ENCODE measurements around the gene TEAD1. TPM values are rescaled to one million over a fixed set of nuclear protein-coding genes. Genes with fewer than 3 reads are reported as not detected.

The TEAD1 gene
- total RNA-seq, 6 experiments from 2014 or later, result 218 to 252 (median 227) TPM

DNA sequence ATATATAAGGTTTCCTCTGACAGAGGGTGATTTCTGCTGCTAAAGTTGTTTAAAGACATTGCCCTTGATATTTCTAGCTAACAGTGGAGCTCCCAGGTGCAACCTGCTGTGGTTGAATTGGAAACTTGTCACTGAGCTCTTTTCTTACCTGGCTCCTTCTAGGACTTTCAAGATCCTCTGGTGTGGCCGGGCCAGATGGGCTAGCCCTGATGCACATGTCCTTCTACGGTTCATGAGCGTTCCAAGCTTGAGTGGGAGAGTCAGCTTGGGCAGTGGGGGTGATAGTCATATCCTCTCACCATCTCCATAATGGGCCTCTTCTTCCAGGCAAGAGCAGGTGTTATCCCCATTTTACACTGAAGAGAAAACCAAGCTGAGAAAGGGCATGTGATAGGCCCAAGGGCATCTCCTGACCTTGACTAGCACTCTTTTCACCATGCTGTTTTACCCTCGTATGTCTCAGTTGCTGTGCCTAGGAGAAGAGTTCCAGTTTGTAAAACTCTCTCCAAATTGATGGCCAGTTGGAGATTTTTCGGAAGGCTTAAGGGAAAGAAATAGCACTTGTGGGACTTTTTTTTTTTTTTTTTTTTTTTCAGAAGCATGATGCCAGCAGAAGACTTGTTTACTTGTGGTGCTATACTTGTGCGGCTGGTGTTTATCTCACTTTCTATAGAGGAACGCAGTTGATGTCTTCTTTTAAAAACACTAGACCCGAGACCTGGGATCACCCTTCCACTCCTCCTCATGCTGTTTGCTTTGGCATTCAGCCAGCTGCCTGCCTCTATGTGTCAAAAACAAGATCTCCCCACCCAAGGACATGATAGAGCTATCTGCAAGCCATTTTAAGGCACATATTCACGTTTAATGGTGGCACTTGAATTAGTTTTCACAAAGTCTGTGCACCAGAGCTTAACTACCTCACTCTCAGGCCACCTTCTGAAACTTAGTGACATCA lies 32.6 kb downstream of the TEAD1 start:
- Mint-ChIP-seq H3K27me3 (ENCODE audit: insufficient read depth) (peaks cover 2% of the 10 kb centered on the region; the same call in 1 of the 2 replicates), H3K36me3 (ENCODE audit: low read depth) (peaks cover 48% of the 10 kb centered on the region), H3K4me1 (ENCODE audit: low read depth) (peaks cover 88% of the 10 kb centered on the region), H3K4me3 (no peak overlapping the region), H3K9me3 (no peaks in the 10 kb centered on the region), H3K27ac (peak overlapping the region; percentile 28; the same call in 1 of the 2 replicates)
- TF ChIP-seq, protein P1, sequence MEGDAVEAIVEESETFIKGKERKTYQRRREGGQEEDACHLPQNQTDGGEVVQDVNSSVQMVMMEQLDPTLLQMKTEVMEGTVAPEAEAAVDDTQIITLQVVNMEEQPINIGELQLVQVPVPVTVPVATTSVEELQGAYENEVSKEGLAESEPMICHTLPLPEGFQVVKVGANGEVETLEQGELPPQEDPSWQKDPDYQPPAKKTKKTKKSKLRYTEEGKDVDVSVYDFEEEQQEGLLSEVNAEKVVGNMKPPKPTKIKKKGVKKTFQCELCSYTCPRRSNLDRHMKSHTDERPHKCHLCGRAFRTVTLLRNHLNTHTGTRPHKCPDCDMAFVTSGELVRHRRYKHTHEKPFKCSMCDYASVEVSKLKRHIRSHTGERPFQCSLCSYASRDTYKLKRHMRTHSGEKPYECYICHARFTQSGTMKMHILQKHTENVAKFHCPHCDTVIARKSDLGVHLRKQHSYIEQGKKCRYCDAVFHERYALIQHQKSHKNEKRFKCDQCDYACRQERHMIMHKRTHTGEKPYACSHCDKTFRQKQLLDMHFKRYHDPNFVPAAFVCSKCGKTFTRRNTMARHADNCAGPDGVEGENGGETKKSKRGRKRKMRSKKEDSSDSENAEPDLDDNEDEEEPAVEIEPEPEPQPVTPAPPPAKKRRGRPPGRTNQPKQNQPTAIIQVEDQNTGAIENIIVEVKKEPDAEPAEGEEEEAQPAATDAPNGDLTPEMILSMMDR (IDR thresholded peaks at IDR 0.05), result no peak
- DNase-seq, result no peak

DNA sequence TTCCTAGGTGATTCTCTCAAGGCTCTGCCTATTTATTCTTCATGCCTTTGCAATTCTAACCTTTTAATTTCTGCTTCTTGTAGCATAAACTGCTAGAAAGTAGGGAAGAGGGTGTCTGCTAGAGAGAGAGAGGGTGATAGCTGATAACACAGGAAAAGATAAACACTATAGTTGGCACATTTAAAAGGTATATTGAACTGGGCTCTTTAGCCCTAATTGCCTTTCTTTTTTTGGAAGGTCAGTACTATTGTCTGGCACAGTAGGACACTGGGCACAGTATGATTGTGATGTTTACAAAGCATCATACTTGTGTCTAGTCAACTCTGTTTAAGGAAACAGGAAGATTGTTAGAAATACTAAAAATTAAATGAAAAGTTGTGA lies 33.3 kb downstream of the TEAD1 start:
- peaks cover 88% of the 10 kb centered on the region for H3K4me1 Mint-ChIP-seq (ENCODE audit: low read depth)
- no peak for DNase-seq
- H3K27ac Mint-ChIP-seq, result no peak overlapping the region
- peaks cover 2% of the 10 kb centered on the region; the same call in 1 of the 2 replicates for H3K27me3 Mint-ChIP-seq (ENCODE audit: insufficient read depth)
- H3K9me3 Mint-ChIP-seq, result no peaks in the 10 kb centered on the region
- H3K4me3 Mint-ChIP-seq, result no peak overlapping the region
- TF ChIP-seq, protein P1 (IDR thresholded peaks at IDR 0.05), result no peak
- peaks cover 48% of the 10 kb centered on the region for H3K36me3 Mint-ChIP-seq (ENCODE audit: low read depth)

DNA sequence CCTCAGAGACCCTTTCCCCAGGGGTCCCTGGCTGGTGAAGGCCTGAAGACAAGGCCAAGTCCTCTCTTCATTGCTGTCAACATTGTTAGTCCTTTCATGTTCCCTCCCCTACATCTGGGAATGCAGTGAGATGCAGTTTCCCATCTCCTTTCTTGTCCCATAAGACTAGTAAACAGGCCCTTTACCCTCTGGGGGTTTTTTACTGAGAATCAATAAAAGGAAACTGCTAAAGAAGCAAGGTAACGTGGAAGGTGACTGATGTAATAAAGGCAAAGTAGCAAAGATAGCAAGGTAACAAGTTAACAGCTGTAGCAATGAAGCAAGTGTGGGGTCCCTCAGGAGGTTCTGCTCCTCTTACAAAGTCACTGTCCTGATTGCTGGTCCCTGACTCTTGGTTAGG lies 37.3 kb downstream of the TEAD1 start:
- no peak for DNase-seq
- Mint-ChIP-seq H3K4me1 (ENCODE audit: low read depth) (peaks cover 85% of the 10 kb centered on the region), H3K27ac (peak overlapping the region; percentile 73), H3K9me3 (no peaks in the 10 kb centered on the region), H3K36me3 (ENCODE audit: low read depth) (peaks cover 40% of the 10 kb centered on the region), H3K27me3 (ENCODE audit: insufficient read depth) (peaks cover 7% of the 10 kb centered on the region; the same call in 1 of the 2 replicates), H3K4me3 (no peak overlapping the region)
- TF ChIP-seq, protein P1 (IDR thresholded peaks at IDR 0.05), result no peak

DNA sequence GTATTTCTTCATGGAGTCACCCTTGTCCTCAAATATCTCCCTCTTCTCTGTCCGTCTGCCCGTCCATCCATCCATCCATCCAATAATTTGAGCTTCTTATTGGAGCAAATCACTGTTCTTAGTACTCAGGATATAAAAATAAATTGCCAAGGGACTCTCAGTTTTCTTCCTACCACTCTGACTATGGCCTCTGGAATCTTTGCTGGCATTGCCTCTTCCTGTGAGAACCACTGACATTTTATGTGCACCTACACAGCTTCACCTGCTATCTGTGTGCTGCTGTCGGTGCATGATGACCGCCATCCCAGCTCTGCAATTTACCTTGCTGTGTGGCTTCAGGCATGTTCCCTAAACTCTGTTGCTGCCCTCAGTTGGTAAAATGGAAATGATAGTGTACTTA lies 37.9 kb downstream of the TEAD1 start:
- Mint-ChIP-seq H3K36me3 (ENCODE audit: low read depth) (peaks cover 41% of the 10 kb centered on the region), H3K9me3 (no peaks in the 10 kb centered on the region)

DNA sequence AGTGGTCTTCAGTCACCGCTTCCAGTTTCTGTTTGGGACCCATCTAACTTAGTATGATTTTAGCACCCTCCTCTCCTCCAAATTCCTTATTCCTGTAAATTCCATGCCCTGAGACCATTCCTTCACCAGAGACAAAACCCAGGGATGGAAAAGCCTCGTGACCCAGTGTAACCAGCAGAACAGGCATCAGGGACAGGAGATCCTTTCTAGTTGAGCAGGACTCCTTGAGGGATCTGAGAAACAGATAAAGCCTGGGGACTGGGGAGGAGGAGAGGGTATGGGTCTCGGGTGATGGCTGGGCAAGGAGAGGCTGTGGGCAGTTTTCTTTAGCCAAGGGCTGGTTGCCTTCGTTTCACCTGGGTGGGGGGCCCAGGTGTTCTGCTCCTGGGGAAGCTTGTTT lies 40.9 kb downstream of the TEAD1 start:
- H3K36me3 Mint-ChIP-seq (ENCODE audit: low read depth), result peaks cover 25% of the 10 kb centered on the region
- H3K4me1 Mint-ChIP-seq (ENCODE audit: low read depth), result peaks cover 96% of the 10 kb centered on the region
- H3K9me3 Mint-ChIP-seq, result no peaks in the 10 kb centered on the region
- H3K4me3 Mint-ChIP-seq, result no peak overlapping the region
- H3K27ac Mint-ChIP-seq, result 0 out of 2 replicates have a peak overlapping the region, but pooled peaks have one; percentile 25
- TF ChIP-seq, protein P1 (IDR thresholded peaks at IDR 0.05), result no peak
- no peak for DNase-seq
- peaks cover 7% of the 10 kb centered on the region; the same call in 1 of the 2 replicates for H3K27me3 Mint-ChIP-seq (ENCODE audit: insufficient read depth)

More for the DNA sequence above, 37.9 kb downstream of the TEAD1 start:
- DNase-seq, result no peak
- Mint-ChIP-seq H3K4me1 (ENCODE audit: low read depth) (peaks cover 85% of the 10 kb centered on the region), H3K27me3 (ENCODE audit: insufficient read depth) (peaks cover 7% of the 10 kb centered on the region; the same call in 1 of the 2 replicates), H3K27ac (peak overlapping the region; percentile 22), H3K4me3 (no peak overlapping the region)
- TF ChIP-seq, protein P1 (IDR thresholded peaks at IDR 0.05), result no peak

All from HFFc6 (cell line).